Astrocyte of the cerebellum (primary cell): ENCODE results near the gene CCDC71.
A peak's percentile ranks its signal among the peaks of the same experiment; 100 is the strongest.

Experiments used
- DNase-seq: peaks from one replicate; pipeline ENCODE4 v3.0.0-alpha.2; 2011; ENCODE audit warnings: low read depth
- H3K4me3 ChIP-seq: 2 replicates; pipeline ENCODE4 v1.5.1; 2011; ENCODE audit warnings: mild to moderate bottlenecking, low read depth, low read length, moderate library complexity
- CTCF ChIP-seq: IDR thresholded peaks from 2 replicates; pipeline ENCODE4 v1.5.1; 2012; ENCODE audit warnings: low read length, low read depth, moderate library complexity, mild to moderate bottlenecking; ENCODE audit errors: missing control alignments
- in situ Hi-C: cut with HindIII; loops from 2 replicates; pipeline ENCODE4 v1.10.0; 2017; ENCODE audit warnings: low sequenced_read_pairs

CCDC71 gene

GRCh38 chr3:49132437-49133225 is 33.5 kb downstream of the CCDC71 start, which contains the start of gene LAMB2:
Gene LAMB2 (minus strand): TSS chr3:49133050. CDS start chr3:49132867, 183 bp downstream.
- in situ Hi-C loops: no loop called here
- DNase-seq: peak; percentile 37
- peak within 1 kb of the TSS; percentile 94 for H3K4me3 ChIP-seq
- TF ChIP-seq CTCF: peak; percentile 27

- H3K4me3 ChIP-seq: peak overlapping the region; percentile 94
- no peak for TF ChIP-seq CTCF
- no peak for DNase-seq
- in situ Hi-C loops: no loop called here
Measured at GRCh38 chr3:49132073-49132436, 34.1 kb downstream of the CCDC71 start.

GRCh38 chr3:49131576-49131975 is 34.6 kb downstream of the CCDC71 start:
- H3K4me3 ChIP-seq: peak overlapping the region; percentile 94
- no peak for TF ChIP-seq CTCF
- in situ Hi-C loops: no loop called here
- no peak for DNase-seq

- peak overlapping the region; percentile 94 for H3K4me3 ChIP-seq
- in situ Hi-C loops: no loop called here
- no peak for TF ChIP-seq CTCF
- no peak for DNase-seq
Measured at GRCh38 chr3:49131040-49131439, 35.1 kb downstream of the CCDC71 start.

GRCh38 chr3:49124991-49125670 is 41.0 kb downstream of the CCDC71 start:
- H3K4me3 ChIP-seq: no peak overlapping the region
- in situ Hi-C loops: no loop called here
- DNase-seq: no peak
- peak; percentile 10 for TF ChIP-seq CTCF

- in situ Hi-C loops: no loop called here
- no peak overlapping the region for H3K4me3 ChIP-seq
- no peak for TF ChIP-seq CTCF
- DNase-seq: no peak
Measured at GRCh38 chr3:49124203-49124602, 41.9 kb downstream of the CCDC71 start.
